ENCODE results near the gene AEBP2. TPM values are rescaled to one million over a fixed set of nuclear protein-coding genes. Genes with fewer than 3 reads are reported as not detected.

AEBP2 gene
- total and polyA plus RNA-seq, 2 of the 8 experiments (the other 6 are each of a cell fraction or from before 2014, with no cell fraction given), result 13.6 to 61.4 TPM

DNA sequence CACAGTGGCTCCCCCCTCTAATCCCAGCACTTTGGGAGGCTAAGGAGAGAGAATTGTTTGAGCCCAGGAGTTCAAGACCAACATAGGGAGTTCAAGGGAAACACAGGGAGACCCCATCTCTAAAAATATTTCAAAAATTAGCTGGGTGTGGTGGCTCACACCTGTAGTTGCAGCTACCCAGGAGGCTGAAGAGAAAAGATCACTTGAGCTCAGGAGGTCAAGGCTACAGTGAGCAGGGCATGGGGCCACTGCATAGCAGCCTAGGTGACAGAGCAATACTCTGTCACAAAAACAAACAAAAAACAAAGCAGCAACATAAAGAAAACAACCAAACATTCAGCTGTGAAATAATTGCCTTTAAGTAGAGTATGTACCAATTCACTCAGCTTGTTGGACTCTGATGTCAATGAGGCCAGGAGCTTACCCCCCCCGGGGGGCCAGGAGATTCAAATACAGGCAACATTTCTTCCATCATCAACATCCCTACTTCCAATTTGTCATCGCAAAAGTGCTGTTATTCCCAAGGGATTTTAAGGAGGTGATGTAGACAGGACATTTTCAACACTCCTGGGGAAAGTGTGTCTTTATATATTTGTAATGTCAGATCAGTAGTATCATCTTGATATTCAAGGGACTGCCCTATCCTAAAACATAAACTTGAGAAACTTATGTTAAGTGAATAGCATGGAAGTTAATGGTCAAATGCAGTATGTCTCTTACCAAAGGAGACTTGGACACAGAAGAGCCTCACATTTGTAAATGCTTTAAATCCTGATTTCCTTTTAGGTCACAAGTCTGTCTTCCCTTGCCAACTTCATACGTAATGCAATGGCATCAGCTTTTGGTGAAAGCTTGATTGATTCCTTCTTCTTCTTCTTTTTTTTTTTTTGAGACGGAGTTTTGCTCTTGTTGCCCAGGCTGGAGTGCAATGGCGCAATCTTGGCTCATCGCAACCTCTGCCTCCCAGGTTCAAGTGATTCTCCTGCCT lies 40.6 kb upstream of the AEBP2 start:
- no peak overlapping the region for H2BK120ac ChIP-seq (replicated peaks; ENCODE audit: low read depth, low read length)
- ChIA-PET POLR2A (ENCODE audit: partially characterized antibody) (interaction anchor here (0.6 kb wide), 1 partner anchor 67 kb away, joined by 3 read pairs; no protein-coding TSS in a partner anchor), CTCF (ENCODE audit: partially characterized antibody) (no interaction called here)
- no peaks in the 10 kb centered on the region for H3K27me3 ChIP-seq (replicated peaks in 1 of 4; ENCODE audit: control insufficient read depth in 3 of 4, extremely low read depth in 1 of 4, insufficient read depth in 3 of 4, low read length in 3 of 4)
- H3K9ac ChIP-seq (replicated peaks in 1 of 4; ENCODE audit: extremely low read depth in 1 of 4, low read depth in 3 of 4, low read length in 3 of 4), result no peak overlapping the region
- no peak overlapping the region for H2BK20ac ChIP-seq (ENCODE audit: low read length)
- no peak overlapping the region for H3K27ac ChIP-seq (ENCODE audit: low read depth, low read length)
- H2AK5ac ChIP-seq (ENCODE audit: low read depth, low read length), result no peak overlapping the region
- no peak overlapping the region for H2BK15ac ChIP-seq (ENCODE audit: low read length)
- H4K91ac ChIP-seq (replicated peaks; ENCODE audit: insufficient read length, low read length), result no peak overlapping the region
- H2BK5ac ChIP-seq (ENCODE audit: low read depth, low read length), result no peak overlapping the region
- no peak overlapping the region; the same call in 1 of the 2 replicates for H3K18ac ChIP-seq (ENCODE audit: extremely low read depth, low read length)
- H3K4me1 ChIP-seq (replicated peaks in 1 of 4; ENCODE audit: control insufficient read depth in 3 of 4, insufficient read depth in 4 of 4, low read length in 3 of 4), result no peaks in the 10 kb centered on the region; a peak in 2 of 7 replicates
- H3K14ac ChIP-seq (ENCODE audit: insufficient read length), result no peak overlapping the region
- H3K23me2 ChIP-seq (ENCODE audit: low read depth, low read length), result no peaks in the 10 kb centered on the region
- H3K23ac ChIP-seq (ENCODE audit: insufficient read length), result no peak overlapping the region
- no peak for FAIRE-seq
- no peak overlapping the region for H3K4ac ChIP-seq (replicated peaks; ENCODE audit: insufficient read length, low read depth, low read length)
- no peaks in the 10 kb centered on the region for H4K20me1 ChIP-seq (replicated peaks in 1 of 2; ENCODE audit: control insufficient read depth in 1 of 2, insufficient read depth in 2 of 2, low read length in 2 of 2)
- H3K79me1 ChIP-seq (ENCODE audit: low read depth, low read length), result no peaks in the 10 kb centered on the region
- H4K8ac ChIP-seq (ENCODE audit: extremely low read depth, insufficient read depth, low read length), result no peak overlapping the region
- WGBS, 2 experiments (ENCODE audit: extremely low coverage in 1 of 2, insufficient coverage in 1 of 2, insufficient read length in 1 of 2, insufficient replicate concordance in 2 of 2, low coverage in 1 of 2, low lambda C conversion rate in 2 of 2, missing lambda C conversion rate in 1 of 2), result 93% methylated on average over 4 of the region's 6 CpGs; no CpG with 5 or more reads in 1 of the 2 experiments
- H2AFZ ChIP-seq (ENCODE audit: low read length), result no peak overlapping the region
- H4K5ac ChIP-seq (ENCODE audit: insufficient read length, low read depth, low read length), result no peak overlapping the region
- DNase-seq (ENCODE audit: low read depth in 1 of 2, low spot score in 2 of 2), result no peak
- no peak overlapping the region for H2BK12ac ChIP-seq (ENCODE audit: low read depth, low read length)
- H3K4me2 ChIP-seq (ENCODE audit: insufficient read depth in 1 of 2, low read depth in 2 of 2, low read length in 2 of 2), result no peak overlapping the region
- no peak overlapping the region for H3K56ac ChIP-seq (replicated peaks; ENCODE audit: insufficient read length, low read depth, low read length)
- no peaks in the 10 kb centered on the region for H3K9me3 ChIP-seq (ENCODE audit: insufficient read depth in 2 of 2, low read depth in 1 of 2, low read length in 1 of 2)
- no peak overlapping the region for H3K4me3 ChIP-seq (ENCODE audit: extremely low read depth in 1 of 4, insufficient read depth in 2 of 4, low read depth in 3 of 4, low read length in 4 of 4)
- H3K79me2 ChIP-seq (ENCODE audit: control insufficient read depth in 1 of 2, insufficient read depth in 2 of 2, low read length in 2 of 2), result no peaks in the 10 kb centered on the region
- no peaks in the 10 kb centered on the region for H3K36me3 ChIP-seq (ENCODE audit: control insufficient read depth in 2 of 4, insufficient read depth in 4 of 4, low read length in 3 of 4)
- no peak for TF ChIP-seq ATF3 (IDR thresholded peaks at IDR 0.05; ENCODE audit: insufficient read depth, low read depth, low read length)
- no peak for TF ChIP-seq HDAC6 (IDR thresholded peaks at IDR 0.05; ENCODE audit: low read depth, low read length)
- TF ChIP-seq JUND (IDR thresholded peaks at IDR 0.05; ENCODE audit: low read length), result no peak
- TF ChIP-seq POU5F1 (IDR thresholded peaks at IDR 0.05; ENCODE audit: low read depth, low read length), result no peak
- TF ChIP-seq BCL11A (IDR thresholded peaks at IDR 0.05; ENCODE audit: low read depth in 2 of 2, low read length in 2 of 2), result no peak
- no peak for TF ChIP-seq SIRT6 (IDR thresholded peaks at IDR 0.05; ENCODE audit: low read length)
- no peak for TF ChIP-seq RFX5 (IDR thresholded peaks at IDR 0.05; ENCODE audit: borderline replicate concordance, low read depth, low read length)
- TF ChIP-seq JUN (IDR thresholded peaks at IDR 0.05; ENCODE audit: low read depth, low read length), result no peak
- no peak for TF ChIP-seq CREB1 (IDR thresholded peaks at IDR 0.05)
- TF ChIP-seq SAP30 (IDR thresholded peaks at IDR 0.05; ENCODE audit: insufficient read depth, insufficient replicate concordance, low read length), result no peak
- TF ChIP-seq POLR2A (IDR thresholded peaks at IDR 0.05; ENCODE audit: control extremely low read depth in 1 of 2, low read depth in 2 of 2, low read length in 2 of 2), result no peak
- TF ChIP-seq RNF2 (IDR thresholded peaks at IDR 0.05; ENCODE audit: borderline replicate concordance, low read depth, low read length, missing control alignments, poor library complexity, severe bottlenecking), result no peak

Data from H1 (cell line).